Thoracic aorta (tissue), 2 donors: Measurements from ENCODE around the gene TADA1. TPM values are rescaled to one million over a fixed set of nuclear protein-coding genes. Genes with fewer than 3 reads are reported as not detected.
A peak's percentile ranks its signal among the peaks of the same experiment; 100 is the strongest.

Experiments used
- ATAC-seq: fragments of 150-250 bp; one replicate; pipeline ENCODE4 v1.8.0; 2017; ENCODE audit warnings: low read depth; ENCODE audit not compliant: insufficient number of reproducible peaks, low FRiP score
- DNase-seq: peaks from one replicate; pipeline ENCODE4 v3.0.0-alpha.2; 2020; ENCODE audit warnings: low spot score
- H3K27ac ChIP-seq, 2 donors: fragments of 200-600 bp; sonication (generic); 1 replicate in 1 of 2; 2 replicates in 1 of 2; pipeline ENCODE4 v1.5.1; 2016; ENCODE audit warnings: mild to moderate bottlenecking in 2 of 2, moderate library complexity in 2 of 2
- H3K27me3 ChIP-seq: fragments of 200-600 bp; sonication (generic); replicated peaks from 2 replicates; pipeline ENCODE4 v1.6.0; 2016; ENCODE audit warnings: mild to moderate bottlenecking; ENCODE audit not compliant: insufficient read depth
- H3K36me3 ChIP-seq: fragments of 200-600 bp; sonication (generic); one replicate; pipeline ENCODE4 v1.5.1; 2016
- H3K4me1 ChIP-seq, 2 donors: fragments of 200-600 bp; sonication (generic); 1 replicate in 1 of 2; 2 replicates in 1 of 2; pipeline versions ENCODE4 v1.5.1 to v1.6.0; 2016; ENCODE audit warnings: low read depth in 2 of 2, mild to moderate bottlenecking in 1 of 2; ENCODE audit not compliant: control insufficient read depth in 1 of 2
- H3K4me3 ChIP-seq: fragments of 200-600 bp; sonication (generic); 2 replicates; pipeline ENCODE4 v1.5.1; 2016; ENCODE audit warnings: mild to moderate bottlenecking
- H3K9me3 ChIP-seq: fragments of 200-600 bp; sonication (generic); 2 replicates; pipeline ENCODE4 v1.5.1; 2016
- total RNA-seq, 2 donors: library from RNA; depleted of rRNA; stranded (reverse); fragments of >200 nt; gene quantifications; one replicate each; pipeline versions ENCODE4 v1.1.0 to v1.2.3, GENCODE V29; 2016
- TF ChIP-seq, protein P1 (sequence below): fragments of 200-600 bp; sonication (generic); IDR thresholded peaks from one replicate; pipeline ENCODE4 v1.5.1; 2019; ENCODE audit warnings: antibody characterized with exemption

TADA1 gene, protein sequence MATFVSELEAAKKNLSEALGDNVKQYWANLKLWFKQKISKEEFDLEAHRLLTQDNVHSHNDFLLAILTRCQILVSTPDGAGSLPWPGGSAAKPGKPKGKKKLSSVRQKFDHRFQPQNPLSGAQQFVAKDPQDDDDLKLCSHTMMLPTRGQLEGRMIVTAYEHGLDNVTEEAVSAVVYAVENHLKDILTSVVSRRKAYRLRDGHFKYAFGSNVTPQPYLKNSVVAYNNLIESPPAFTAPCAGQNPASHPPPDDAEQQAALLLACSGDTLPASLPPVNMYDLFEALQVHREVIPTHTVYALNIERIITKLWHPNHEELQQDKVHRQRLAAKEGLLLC
- 1 to 10 TPM; 5.7 to 6.5 TPM for total RNA-seq

DNA sequence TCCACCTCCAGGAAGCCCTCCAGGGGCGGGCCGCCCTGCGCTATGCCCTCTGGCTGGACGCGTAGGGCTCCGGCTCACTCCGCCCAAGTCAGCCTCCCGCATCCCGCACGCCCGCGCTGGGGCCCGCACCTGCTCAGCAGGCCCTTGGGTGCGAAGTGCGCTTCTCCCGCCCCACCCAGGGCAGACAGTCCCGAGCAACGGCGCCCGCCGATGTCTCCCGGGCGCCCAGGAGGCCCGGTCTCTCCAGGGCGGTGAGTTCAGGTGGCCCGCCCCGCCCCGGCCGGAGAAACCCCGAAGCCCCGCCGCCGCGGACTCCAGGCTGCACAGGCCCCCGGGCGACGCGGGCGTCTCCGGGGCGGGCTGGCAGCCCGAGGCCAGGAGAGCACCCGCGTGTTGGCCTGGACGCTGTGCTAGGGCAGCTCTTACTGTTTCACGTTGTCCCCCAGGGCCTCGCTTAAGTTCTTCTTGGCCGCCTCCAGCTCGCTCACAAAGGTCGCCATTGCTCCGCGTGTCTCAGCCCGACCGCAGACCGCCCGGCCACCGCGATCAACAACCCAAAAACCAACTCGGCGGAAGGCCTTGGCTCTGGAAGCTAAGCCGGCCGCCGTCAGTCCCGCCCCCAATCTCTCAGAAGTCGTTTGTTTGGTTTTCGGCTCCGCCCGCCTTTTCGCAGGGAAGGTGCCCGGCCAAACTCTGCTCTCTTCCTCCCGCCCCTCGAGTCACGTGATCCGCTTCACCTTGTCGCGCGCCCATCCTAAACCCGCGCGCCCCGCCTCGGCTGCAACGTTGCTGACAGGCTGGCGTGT is at the start of gene TADA1:
TADA1 (minus strand) TSS at position 531 of the 806 bp plus-strand sequence; CDS start at position 500, 31 bp downstream.
- H3K27ac ChIP-seq = peak within 1 kb of the TSS; percentile 80 to 92
- no peaks in the 10 kb centered on the region for H3K9me3 ChIP-seq
- no peaks in the 10 kb centered on the region for H3K27me3 ChIP-seq
- ATAC-seq = peak; percentile 100
- H3K36me3 ChIP-seq = no peaks in the 10 kb centered on the region
- peaks cover 0 to 32% of the 10 kb centered on the region in 2 donors for H3K4me1 ChIP-seq
- H3K4me3 ChIP-seq = peak within 1 kb of the TSS; percentile 98
- DNase-seq = peak; percentile 98
- TF ChIP-seq, protein P1, sequence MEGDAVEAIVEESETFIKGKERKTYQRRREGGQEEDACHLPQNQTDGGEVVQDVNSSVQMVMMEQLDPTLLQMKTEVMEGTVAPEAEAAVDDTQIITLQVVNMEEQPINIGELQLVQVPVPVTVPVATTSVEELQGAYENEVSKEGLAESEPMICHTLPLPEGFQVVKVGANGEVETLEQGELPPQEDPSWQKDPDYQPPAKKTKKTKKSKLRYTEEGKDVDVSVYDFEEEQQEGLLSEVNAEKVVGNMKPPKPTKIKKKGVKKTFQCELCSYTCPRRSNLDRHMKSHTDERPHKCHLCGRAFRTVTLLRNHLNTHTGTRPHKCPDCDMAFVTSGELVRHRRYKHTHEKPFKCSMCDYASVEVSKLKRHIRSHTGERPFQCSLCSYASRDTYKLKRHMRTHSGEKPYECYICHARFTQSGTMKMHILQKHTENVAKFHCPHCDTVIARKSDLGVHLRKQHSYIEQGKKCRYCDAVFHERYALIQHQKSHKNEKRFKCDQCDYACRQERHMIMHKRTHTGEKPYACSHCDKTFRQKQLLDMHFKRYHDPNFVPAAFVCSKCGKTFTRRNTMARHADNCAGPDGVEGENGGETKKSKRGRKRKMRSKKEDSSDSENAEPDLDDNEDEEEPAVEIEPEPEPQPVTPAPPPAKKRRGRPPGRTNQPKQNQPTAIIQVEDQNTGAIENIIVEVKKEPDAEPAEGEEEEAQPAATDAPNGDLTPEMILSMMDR = no peak

DNA sequence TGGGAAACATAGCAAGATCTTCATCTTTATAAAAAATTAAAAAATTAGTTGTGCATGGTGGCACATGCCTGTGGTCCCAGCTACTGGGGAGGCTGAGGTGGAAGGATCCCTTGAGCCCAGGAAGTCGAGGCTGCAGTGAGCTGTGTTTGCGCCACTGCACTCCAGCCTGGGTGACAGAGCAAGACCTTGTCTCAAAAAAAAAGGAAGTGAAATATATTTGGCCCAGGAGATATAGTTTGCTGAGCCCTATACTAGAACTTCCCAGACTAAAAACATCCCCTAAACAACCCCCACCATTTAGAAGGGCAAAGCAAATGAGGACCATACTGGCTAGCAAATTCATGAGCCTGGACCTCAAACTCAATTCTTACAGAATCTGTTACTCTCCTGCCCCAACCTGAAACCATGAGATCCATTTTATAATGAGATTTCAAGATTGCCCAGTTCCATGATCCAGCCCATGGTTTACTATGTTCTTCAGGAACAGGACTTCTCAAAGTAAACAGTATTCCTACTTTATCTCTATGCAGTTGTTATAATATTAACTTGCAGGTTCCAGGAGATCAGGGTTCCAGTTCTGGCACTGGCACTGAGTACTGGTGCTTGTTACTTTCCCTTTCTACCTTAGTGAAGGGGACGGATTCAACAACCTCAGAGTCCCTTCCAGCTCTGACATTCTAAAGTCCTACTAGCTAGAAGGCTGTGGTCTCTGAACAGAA is 48.9 kb upstream of the TADA1 start:
- H3K36me3 ChIP-seq = no peaks in the 10 kb centered on the region
- TF ChIP-seq, protein P1 = no peak
- H3K27me3 ChIP-seq = no peaks in the 10 kb centered on the region
- H3K4me3 ChIP-seq = no peak overlapping the region
- H3K9me3 ChIP-seq = no peaks in the 10 kb centered on the region
- no peak for ATAC-seq
- peaks cover 0 to 6% of the 10 kb centered on the region in 2 donors for H3K4me1 ChIP-seq
- no peak overlapping the region for H3K27ac ChIP-seq
- no peak for DNase-seq

DNA sequence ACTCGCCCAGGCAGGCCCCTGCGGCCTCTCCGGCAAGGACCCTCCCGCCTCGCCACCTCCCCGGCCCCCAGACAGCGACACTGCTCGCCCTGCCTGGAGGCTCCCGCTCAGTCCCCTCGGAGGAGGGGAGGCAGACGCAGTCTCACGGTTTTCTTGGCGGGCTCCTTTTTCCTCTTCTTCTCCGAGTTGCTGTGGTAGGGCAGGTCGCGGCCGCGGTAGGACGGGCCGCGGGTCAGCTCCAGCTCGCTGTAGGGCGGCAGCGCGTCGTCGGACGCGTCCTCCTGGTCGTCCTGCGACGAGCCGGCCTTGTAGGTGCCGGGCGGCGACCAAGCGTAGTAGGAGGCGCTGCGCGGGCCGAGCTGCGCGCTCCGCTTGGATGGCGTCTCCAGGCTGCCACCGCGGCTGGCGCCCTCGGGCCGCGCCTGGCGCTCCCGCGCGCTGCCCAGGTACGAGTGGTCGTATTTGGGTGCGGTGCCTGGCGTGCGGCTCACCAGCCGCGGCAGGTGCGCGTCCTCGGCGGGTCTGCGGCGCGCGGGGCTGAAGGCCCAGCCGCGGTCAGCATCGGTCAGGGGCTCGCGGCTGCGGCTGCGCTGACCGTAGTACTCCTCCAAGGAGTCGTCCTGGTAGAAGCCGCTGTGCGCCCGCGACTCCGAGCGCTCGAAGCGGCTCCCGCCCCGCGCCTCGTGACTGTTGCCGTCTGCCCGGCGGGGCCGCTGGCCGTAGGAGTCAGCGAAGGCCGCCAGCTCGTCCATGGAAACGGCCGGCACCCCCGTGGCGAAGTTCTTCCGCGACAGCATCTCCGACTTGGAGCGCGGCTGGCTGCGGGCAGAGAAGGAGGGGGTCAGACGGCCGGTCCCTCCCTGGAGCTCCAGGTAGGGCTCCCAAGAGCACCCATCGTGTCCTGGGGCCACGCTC is 44.8 kb upstream of the TADA1 start:
- no peaks in the 10 kb centered on the region for H3K36me3 ChIP-seq
- DNase-seq (no peak), ATAC-seq (no peak)
- H3K27ac ChIP-seq = no peak overlapping the region
- H3K4me3 ChIP-seq = peak overlapping the region; percentile 64
- peaks cover 0 to 6% of the 10 kb centered on the region in 2 donors for H3K4me1 ChIP-seq
- TF ChIP-seq, protein P1 = no peak
- H3K9me3 ChIP-seq = no peaks in the 10 kb centered on the region
- H3K27me3 ChIP-seq = no peaks in the 10 kb centered on the region

DNA sequence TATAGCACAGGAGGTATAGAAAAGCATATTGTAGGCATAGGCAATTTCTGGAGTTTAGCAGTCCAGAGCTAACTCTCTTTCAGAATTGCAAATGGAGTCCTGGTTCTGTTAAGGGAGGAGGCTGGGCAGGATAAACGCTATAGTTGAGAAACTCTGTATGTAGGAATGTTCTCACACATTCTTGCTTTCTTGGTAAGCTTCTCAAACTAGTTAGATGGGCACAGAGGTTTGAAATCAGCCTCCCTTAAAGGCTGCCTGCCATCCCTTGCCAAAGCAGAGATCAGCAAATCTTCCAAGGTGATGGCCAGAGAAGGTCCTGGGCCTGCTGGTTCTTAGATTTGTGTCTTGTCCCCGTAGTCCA is 42.9 kb upstream of the TADA1 start:
- Histone ChIP-seq H3K27me3 (no peaks in the 10 kb centered on the region), H3K9me3 (no peaks in the 10 kb centered on the region), H3K4me1 (peaks cover 0 to 6% of the 10 kb centered on the region in 2 donors), H3K4me3 (no peak overlapping the region), H3K27ac (no peak overlapping the region), H3K36me3 (no peaks in the 10 kb centered on the region)
- ATAC-seq (no peak), DNase-seq (no peak)
- TF ChIP-seq, protein P1 = no peak
